Keratinocyte (primary cell): Measurements from ENCODE around the gene P2RY2. TPM values are rescaled to one million over a fixed set of nuclear protein-coding genes. Genes with fewer than 3 reads are reported as not detected.

Source experiments
- DNase-seq: peaks from one replicate; pipeline ENCODE4 v3.0.0-alpha.2; 2011; ENCODE audit warnings: low read depth, missing footprints, low spot score
- FAIRE-seq: peaks from 2 replicates; lab custom pipeline; 2011; peaks lifted over from hg19 to GRCh38; lab: Jason Lieb, UNC
- H2AFZ ChIP-seq: 2 replicates; pipeline ENCODE4 v1.6.0; 2012; ENCODE audit warnings: low read length, control low read depth, inconsistent platforms; ENCODE audit not compliant: control insufficient read depth
- H3K27ac ChIP-seq: 2 replicates; pipeline ENCODE4 v1.5.1; 2011; ENCODE audit warnings: low read length; ENCODE audit not compliant: control insufficient read depth, insufficient read depth
- H3K27me3 ChIP-seq: 3 replicates; pipeline ENCODE4 v1.6.0; 2011; ENCODE audit warnings: low read length; ENCODE audit not compliant: control insufficient read depth, insufficient read depth; ENCODE audit errors: extremely low read depth
- H3K36me3 ChIP-seq, 2 experiments: 2 replicates in 1 of 2; 3 replicates in 1 of 2; pipeline ENCODE4 v1.5.1; 2011; ENCODE audit warnings: low read length in 2 of 2, mild to moderate bottlenecking in 1 of 2; ENCODE audit not compliant: control insufficient read depth in 2 of 2, insufficient read depth in 2 of 2; ENCODE audit errors: extremely low read depth in 1 of 2
- H3K4me1 ChIP-seq: 3 replicates; pipeline ENCODE4 v1.5.1; 2011; ENCODE audit warnings: low read length; ENCODE audit not compliant: control insufficient read depth, insufficient read depth; ENCODE audit errors: extremely low read depth
- H3K4me2 ChIP-seq: 3 replicates; pipeline ENCODE4 v1.6.0; 2011; ENCODE audit warnings: low read depth, low read length; ENCODE audit not compliant: control insufficient read depth, insufficient read depth; ENCODE audit errors: extremely low read depth
- H3K4me3 ChIP-seq, 3 experiments: fragments of 200-600 bp in 1 of 3; sonication (generic) in 1 of 3; 2 replicates in 2 of 3; 3 replicates in 1 of 3; pipeline ENCODE4 v1.5.1; 2011 to 2016; ENCODE audit warnings: low read length in 3 of 3, mild to moderate bottlenecking in 3 of 3, control low read depth in 2 of 3, inconsistent platforms in 1 of 3, low read depth in 1 of 3, mixed read lengths in 1 of 3, mixed run types in 1 of 3, moderate library complexity in 1 of 3; ENCODE audit not compliant: control insufficient read depth in 2 of 3, insufficient read depth in 2 of 3; ENCODE audit errors: extremely low read depth in 1 of 3
- H3K79me2 ChIP-seq: 2 replicates; pipeline ENCODE4 v1.6.0; 2012; ENCODE audit warnings: low read length; ENCODE audit not compliant: control insufficient read depth, insufficient read depth
- H3K9ac ChIP-seq: 3 replicates; pipeline ENCODE4 v1.6.0; 2011; ENCODE audit warnings: low read length; ENCODE audit not compliant: control insufficient read depth, insufficient read depth; ENCODE audit errors: extremely low read depth
- H3K9me1 ChIP-seq: 3 replicates; pipeline ENCODE4 v1.6.0; 2011; ENCODE audit warnings: low read length; ENCODE audit not compliant: control insufficient read depth, insufficient read depth; ENCODE audit errors: extremely low read depth
- H3K9me3 ChIP-seq: 2 replicates; pipeline ENCODE4 v1.5.1; 2012; ENCODE audit warnings: low read depth, low read length; ENCODE audit not compliant: control insufficient read depth
- H4K20me1 ChIP-seq: 3 replicates; pipeline ENCODE4 v1.6.0; 2011; ENCODE audit warnings: low read length; ENCODE audit not compliant: control insufficient read depth, insufficient read depth; ENCODE audit errors: extremely low read depth
- CTCF ChIP-seq, 3 experiments: IDR thresholded peaks in 1 of 3; conservative IDR thresholded peaks in 1 of 3; optimal IDR thresholded peaks in 1 of 3; 2 replicates in 2 of 3; 3 replicates in 1 of 3; pipeline versions ENCODE3 to v1.5.1; 2011; ENCODE audit warnings: low read length in 3 of 3, mild to moderate bottlenecking in 3 of 3, moderate library complexity in 2 of 3, control low read depth in 1 of 3, inconsistent platforms in 1 of 3; ENCODE audit not compliant: insufficient read depth in 2 of 3; ENCODE audit errors: extremely low read depth in 1 of 3
- EZH2 ChIP-seq: IDR thresholded peaks from one replicate; pipeline ENCODE4 v1.6.1; 2012; ENCODE audit warnings: inconsistent platforms, mild to moderate bottlenecking, low read length, moderate library complexity
- dilution Hi-C: fragments of 300-500 bp; cut with MboI; formaldehyde crosslinking; loops from one replicate; pipeline ENCODE4 v1.7.0; 2020; ENCODE audit warnings: low sequenced_read_pairs; ENCODE audit not compliant: extremely low pct_ligation_motif_present
- polyA plus RNA-seq, 5 experiments: library from polyadenylated mRNA; depleted of rRNA in 3 of 5; stranded (reverse) in 3 of 5; stranded (forward) in 1 of 5; unstranded in 1 of 5; fragments of >200 nt; gene quantifications; 1 replicate in 1 of 5; 2 replicates in 3 of 5; 3 replicates in 1 of 5; pipeline versions ENCODE4 v1.2.1 to v1.2.3, GENCODE V29; 2011 to 2012; ENCODE audit warnings: missing spikeins in 2 of 5, low read depth in 1 of 5, low replicate concordance in 1 of 5

P2RY2 gene
- polyA plus RNA-seq, 1 donor (not counting 4 experiments of a cell fraction or from before 2014, with no cell fraction given) = 5.1 TPM

GRCh38 chr11:73199446-73199845, 18.6 kb upstream of the P2RY2 start:
- no peak for DNase-seq
- Histone ChIP-seq H3K4me1 (peaks cover 41% of the 10 kb centered on the region), H3K27ac (no peak overlapping the region), H3K36me3 (no peaks in the 10 kb centered on the region), H3K9me1 (peaks cover 3% of the 10 kb centered on the region), H3K9ac (no peak overlapping the region), H3K79me2 (no peaks in the 10 kb centered on the region), H4K20me1 (no peaks in the 10 kb centered on the region), H3K9me3 (no peaks in the 10 kb centered on the region), H3K4me2 (no peak overlapping the region), H3K4me3 (no peak overlapping the region), H3K27me3 (no peaks in the 10 kb centered on the region), H2AFZ (no peak overlapping the region)
- FAIRE-seq = no peak
- TF ChIP-seq EZH2 = no peak
- no peak for TF ChIP-seq CTCF (optimal IDR thresholded peaks at IDR 0.05 in 1 of 3, IDR thresholded peaks at IDR 0.05 in 1 of 3, conservative IDR thresholded peaks at IDR 0.05 in 1 of 3; ENCODE audit: extremely low read depth in 1 of 3, insufficient read depth in 2 of 3, low read length in 3 of 3)
- dilution Hi-C loops = no loop called here

GRCh38 chr11:73200256-73200655, 17.8 kb upstream of the P2RY2 start:
- H3K4me2 ChIP-seq = no peak overlapping the region
- H3K4me3 ChIP-seq = no peak overlapping the region
- TF ChIP-seq EZH2 (no peak), CTCF (optimal IDR thresholded peaks at IDR 0.05 in 1 of 3, IDR thresholded peaks at IDR 0.05 in 1 of 3, conservative IDR thresholded peaks at IDR 0.05 in 1 of 3; ENCODE audit: extremely low read depth in 1 of 3, insufficient read depth in 2 of 3, low read length in 3 of 3) (no peak)
- no peak overlapping the region for H3K9ac ChIP-seq
- no peak overlapping the region for H2AFZ ChIP-seq
- dilution Hi-C loops = no loop called here
- DNase-seq (no peak), FAIRE-seq (no peak)
- H3K79me2 ChIP-seq = no peaks in the 10 kb centered on the region
- peaks cover 33% of the 10 kb centered on the region for H3K4me1 ChIP-seq
- H3K27ac ChIP-seq = no peak overlapping the region
- no peaks in the 10 kb centered on the region for H4K20me1 ChIP-seq
- H3K27me3 ChIP-seq = no peaks in the 10 kb centered on the region
- H3K9me1 ChIP-seq = no peaks in the 10 kb centered on the region
- no peaks in the 10 kb centered on the region for H3K9me3 ChIP-seq
- H3K36me3 ChIP-seq = no peaks in the 10 kb centered on the region
